ENCODE data around the gene ZNF777.

DNA sequence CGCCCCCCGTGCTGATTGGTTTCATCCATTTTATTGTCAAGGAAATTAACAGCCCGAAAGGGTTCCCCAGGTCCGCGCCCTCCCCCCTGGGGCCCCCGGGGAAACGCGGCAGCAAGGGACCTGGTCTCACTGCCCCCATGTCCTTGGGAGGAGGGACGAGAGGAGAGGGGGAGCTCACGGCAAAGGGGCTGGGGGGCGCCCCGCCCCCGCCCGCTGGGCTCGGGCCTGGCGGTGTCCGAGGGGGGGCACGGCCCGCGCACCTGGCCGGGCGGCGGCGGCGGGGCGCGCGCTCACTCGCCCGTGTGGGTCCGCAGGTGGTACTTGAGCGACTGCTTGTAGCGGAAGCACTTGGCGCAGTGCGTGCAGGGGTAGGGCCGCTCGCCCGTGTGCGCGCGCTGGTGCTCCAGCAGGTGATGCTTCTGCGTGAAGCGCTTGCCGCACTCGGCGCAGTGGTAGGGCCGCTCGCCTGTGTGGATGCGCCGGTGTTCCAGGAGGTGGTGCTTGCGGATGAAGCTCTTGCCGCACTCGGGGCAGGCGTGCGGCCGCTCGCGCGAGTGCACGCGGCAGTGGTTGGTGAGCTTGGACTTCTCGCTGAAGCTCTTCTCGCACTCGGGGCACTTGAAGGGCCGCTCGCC is 29.3 kb downstream of the ZNF777 start:
- no peak for TF ChIP-seq POLR2A (IDR thresholded peaks at IDR 0.05)
- TF ChIP-seq, protein P1, sequence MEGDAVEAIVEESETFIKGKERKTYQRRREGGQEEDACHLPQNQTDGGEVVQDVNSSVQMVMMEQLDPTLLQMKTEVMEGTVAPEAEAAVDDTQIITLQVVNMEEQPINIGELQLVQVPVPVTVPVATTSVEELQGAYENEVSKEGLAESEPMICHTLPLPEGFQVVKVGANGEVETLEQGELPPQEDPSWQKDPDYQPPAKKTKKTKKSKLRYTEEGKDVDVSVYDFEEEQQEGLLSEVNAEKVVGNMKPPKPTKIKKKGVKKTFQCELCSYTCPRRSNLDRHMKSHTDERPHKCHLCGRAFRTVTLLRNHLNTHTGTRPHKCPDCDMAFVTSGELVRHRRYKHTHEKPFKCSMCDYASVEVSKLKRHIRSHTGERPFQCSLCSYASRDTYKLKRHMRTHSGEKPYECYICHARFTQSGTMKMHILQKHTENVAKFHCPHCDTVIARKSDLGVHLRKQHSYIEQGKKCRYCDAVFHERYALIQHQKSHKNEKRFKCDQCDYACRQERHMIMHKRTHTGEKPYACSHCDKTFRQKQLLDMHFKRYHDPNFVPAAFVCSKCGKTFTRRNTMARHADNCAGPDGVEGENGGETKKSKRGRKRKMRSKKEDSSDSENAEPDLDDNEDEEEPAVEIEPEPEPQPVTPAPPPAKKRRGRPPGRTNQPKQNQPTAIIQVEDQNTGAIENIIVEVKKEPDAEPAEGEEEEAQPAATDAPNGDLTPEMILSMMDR (IDR thresholded peaks at IDR 0.05) = no peak

Measured in adrenal gland (tissue), 5 donors.